NCI-H2107 (cell line): ENCODE measurements around the gene SGF29.
"Not testable (repeated sequence)": the region's sequence is repeated elsewhere in the genome, so short reads cannot be mapped to it uniquely, and the experiment has no call there.

ENCODE experiments used
- DNase-seq: peaks from one replicate; lab custom pipeline; 2025; lab: John Stamatoyannopoulos, UW

Gene SGF29

DNA sequence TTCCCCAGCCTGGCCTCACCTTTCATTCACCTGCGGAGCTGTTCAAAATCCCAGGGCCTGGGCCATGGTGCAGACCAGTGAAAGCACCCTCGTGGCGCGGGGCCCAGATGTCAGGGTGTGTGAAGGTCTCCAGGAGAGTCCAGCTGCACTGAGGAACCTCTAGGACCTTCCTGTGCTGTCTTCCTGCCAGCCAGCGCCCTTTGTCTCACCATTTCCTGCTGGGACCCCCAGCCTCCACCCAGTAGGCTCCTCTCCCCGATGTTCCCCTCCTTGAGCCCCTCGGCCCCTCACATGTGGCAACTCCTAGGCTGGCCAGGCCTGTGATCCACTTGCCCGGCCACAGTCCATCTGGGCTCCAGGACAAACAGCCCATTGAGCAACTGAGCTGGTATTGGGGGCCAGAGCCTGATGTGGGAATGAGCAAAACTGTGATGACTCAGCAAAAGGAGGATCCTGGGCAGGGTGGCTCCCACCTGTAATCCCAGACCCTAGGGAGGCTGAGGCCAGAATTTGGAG, 42.5 kb downstream of the SGF29 start:
- DNase-seq: no peak

DNA sequence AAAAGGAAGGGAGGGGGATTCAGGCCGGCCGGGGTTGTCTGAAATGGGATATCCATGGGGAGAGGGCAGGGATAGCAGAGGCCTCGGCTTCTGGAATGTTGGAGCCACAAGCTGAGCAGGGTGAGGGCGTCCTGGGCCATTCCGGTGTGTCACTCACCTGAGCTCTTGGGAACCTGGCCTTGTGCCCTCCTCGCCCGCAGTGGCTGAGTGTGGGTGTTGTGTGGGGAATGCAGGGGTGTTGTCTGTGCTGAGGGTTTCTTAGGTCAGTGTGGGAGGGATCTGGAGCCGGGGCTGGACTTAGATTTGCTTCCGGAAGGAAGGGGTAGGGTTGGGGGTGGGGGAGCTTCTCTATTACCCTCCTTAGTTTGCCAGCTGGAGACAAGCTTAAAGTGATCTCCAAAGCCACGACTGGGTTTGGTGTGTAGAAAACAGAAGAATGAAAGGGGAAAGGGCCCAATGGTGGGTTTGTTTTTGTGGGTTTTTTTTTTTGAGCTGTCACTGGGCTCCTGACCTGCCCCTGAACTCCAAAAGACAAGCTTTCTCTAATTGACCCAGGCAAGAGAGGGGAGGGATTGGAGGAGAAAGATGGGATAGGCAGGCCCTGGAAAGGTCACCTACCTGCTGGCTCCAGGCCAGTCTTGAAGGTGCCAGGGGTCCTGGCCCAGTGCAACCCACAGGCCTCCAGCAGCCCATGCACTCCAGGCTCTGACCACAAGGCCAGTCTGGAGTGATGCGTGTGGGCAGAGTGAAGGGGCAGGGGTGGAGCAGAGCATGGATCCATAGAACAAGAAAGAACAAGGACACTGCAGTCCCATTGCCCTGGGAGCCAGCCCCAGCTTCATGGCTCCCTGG, 43.3 kb downstream of the SGF29 start, which contains the start of gene SULT1A2:
Gene SULT1A2 (minus strand): TSS at position 211 of the 852 bp plus-strand sequence. CDS start 1,120 bp downstream, outside the sequence.
- no peak for DNase-seq

DNA sequence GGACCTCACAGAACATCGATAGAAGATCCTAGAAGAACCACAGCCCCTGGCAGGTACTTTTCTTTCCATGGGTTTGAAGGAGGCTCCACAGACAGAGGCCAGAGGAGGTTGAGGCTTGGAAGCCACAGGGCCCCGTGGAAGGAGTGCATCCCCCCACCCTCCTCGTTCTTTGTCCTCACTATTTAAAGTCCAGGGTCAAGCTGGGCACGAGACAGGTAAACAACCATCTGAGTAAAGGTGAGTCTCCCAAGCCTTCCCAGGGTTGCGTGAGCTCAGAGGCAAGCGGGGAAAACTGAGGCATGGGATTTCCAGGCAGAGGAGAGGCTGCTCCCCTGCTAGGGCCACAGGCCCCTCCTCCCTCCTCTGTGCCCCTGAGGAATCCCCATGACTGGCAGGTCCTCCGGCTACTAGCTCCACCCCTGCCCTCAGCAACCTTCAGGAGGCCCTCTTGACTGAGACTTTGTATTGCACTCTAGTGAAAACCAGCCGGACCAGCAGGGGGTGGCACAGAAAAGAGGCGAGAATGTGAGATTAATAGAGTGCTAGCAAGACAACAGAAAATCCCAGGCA, 44.1 kb downstream of the SGF29 start:
- no peak for DNase-seq

- not testable (repeated sequence) for DNase-seq
These were observed 45.9 kb downstream of the SGF29 start for GRCh38 chr16:28599377-28600285.

- DNase-seq: not testable (repeated sequence)
These were observed 47.2 kb downstream of the SGF29 start for GRCh38 chr16:28600965-28601364.

- not testable (repeated sequence) for DNase-seq
These were observed 47.9 kb downstream of the SGF29 start for GRCh38 chr16:28601589-28601988.

DNA sequence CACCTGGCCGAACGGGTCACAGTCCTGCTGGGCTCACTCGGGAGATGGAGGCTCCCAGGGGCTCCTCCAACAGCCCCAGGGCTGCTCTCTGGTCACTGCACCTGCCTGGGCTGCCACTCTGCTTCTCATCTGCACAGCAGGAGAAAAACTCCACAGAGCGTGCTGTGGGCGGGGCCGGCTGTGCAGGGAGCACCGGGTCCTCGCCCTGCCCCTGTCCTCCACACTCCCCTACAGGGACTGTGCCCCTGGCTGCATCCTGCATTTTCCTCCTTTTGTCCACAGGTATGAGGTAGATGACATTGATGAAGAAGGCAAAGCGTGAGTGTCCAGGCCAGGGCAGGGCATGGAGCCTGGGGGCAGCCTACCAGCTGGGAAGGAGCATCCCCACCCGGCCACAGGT, 48.3 kb downstream of the SGF29 start:
- not testable (repeated sequence) for DNase-seq

DNA sequence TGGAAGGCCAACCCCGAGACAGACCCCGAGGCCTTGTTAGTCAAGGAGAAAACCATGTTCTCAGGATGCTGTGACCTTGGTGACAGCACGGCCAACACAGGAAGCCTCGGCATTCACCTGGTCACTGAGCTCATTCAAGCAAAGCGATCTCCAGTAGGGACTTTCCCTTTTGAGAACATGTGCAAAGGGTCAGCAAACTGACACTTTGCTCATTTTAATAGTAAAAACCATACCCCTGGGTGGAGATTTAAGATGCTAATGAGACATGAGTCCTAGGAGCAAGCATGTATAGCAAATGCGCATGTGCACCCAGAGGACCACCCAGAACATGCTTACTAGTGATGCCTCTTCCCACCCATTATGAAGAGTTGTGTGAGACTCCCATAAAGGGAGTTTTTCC, 48.8 kb downstream of the SGF29 start:
- DNase-seq: no peak

- no peak for DNase-seq
These were observed 49.9 kb downstream of the SGF29 start for GRCh38 chr16:28603381-28604185.

DNA sequence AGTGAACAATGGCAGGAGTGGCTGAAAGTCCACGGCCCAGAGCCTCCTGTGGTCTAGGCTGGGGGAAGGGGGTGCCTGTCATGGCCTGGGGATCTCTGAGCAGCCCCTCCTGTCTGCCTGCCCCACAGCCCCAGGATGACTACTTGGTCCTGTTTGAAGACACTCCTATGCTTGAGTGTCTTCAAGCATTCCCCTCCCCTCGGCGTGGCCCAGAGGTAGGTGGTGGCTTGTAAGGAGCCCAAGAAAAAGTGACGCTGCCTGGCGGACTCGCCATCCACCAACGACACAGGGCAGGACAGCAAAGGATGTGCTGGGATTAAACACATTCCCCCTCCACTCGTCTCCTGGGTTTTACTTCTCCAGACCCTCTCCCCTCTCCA, 50.5 kb downstream of the SGF29 start:
- no peak for DNase-seq

- DNase-seq: no peak
These were observed 52.8 kb downstream of the SGF29 start for GRCh38 chr16:28606291-28607115.

- DNase-seq: no peak
These were observed 53.5 kb downstream of the SGF29 start for GRCh38 chr16:28607116-28607623.

GRCh38 chr16:28607681-28608495, 54.2 kb downstream of the SGF29 start:
- not testable (repeated sequence) for DNase-seq

DNA sequence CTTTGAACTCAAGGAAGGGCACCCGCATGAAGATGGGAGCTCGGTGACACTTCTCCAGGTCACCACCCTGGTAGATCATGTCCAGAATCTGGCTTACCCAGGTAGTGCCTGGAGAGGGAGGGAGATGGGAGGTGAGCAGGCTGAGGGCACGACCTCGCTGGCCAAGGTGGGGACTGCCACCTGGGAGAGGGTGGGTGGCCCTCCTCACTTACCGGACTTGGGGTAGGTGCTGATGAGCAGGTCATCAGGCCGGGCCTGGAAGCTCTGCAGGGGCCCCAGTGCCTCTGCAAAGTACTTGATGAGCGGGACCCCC, 54.7 kb downstream of the SGF29 start:
- not testable (repeated sequence) for DNase-seq

GRCh38 chr16:28608867-28609596, 55.3 kb downstream of the SGF29 start:
- DNase-seq: not testable (repeated sequence)

GRCh38 chr16:28609631-28610594, 56.2 kb downstream of the SGF29 start, which contains the start of gene SULT1A1:
Gene SULT1A1, minus strand, starts transcription at chr16:28610044. Its CDS starts 1,189 bp downstream, at chr16:28608855.
- DNase-seq: no peak

- no peak for DNase-seq
These were observed 57.0 kb downstream of the SGF29 start for GRCh38 chr16:28610595-28611191.
